CD4-positive, alpha-beta T cell treated with Interferon alpha-2 for 1 hour (primary cell): ENCODE data around the gene DGKZ.

Experiments
- DNase-seq, 2 donors: peaks; one replicate each; pipeline ENCODE4 v3.0.0-alpha.2; 2020 to 2022

DGKZ gene

GRCh38 chr11:46381819-46382645 lies 34.8 kb downstream of the DGKZ start:
- DNase-seq = no peak

GRCh38 chr11:46382646-46383403 lies 35.6 kb downstream of the DGKZ start:
- DNase-seq = no peak

GRCh38 chr11:46383404-46383758 lies 36.1 kb downstream of the DGKZ start:
- no peak for DNase-seq

GRCh38 chr11:46383974-46384701 lies 36.9 kb downstream of the DGKZ start:
- no peak for DNase-seq

GRCh38 chr11:46385169-46386004 lies 38.1 kb downstream of the DGKZ start:
- DNase-seq = no peak

GRCh38 chr11:46386005-46386578 lies 38.8 kb downstream of the DGKZ start:
- no peak for DNase-seq

- DNase-seq = no peak
Observed at GRCh38 chr11:46386674-46387073, 39.4 kb downstream of the DGKZ start.

- no peak for DNase-seq
Observed at GRCh38 chr11:46387456-46387855, 40.2 kb downstream of the DGKZ start.

GRCh38 chr11:46387919-46388618 lies 40.8 kb downstream of the DGKZ start:
- no peak for DNase-seq

GRCh38 chr11:46388619-46389449 lies 41.6 kb downstream of the DGKZ start:
- no peak for DNase-seq

GRCh38 chr11:46389450-46390330 lies 42.4 kb downstream of the DGKZ start:
- peak in 1 of 2 donors; percentile 17 for DNase-seq

GRCh38 chr11:46390331-46391171 lies 43.3 kb downstream of the DGKZ start:
- DNase-seq = no peak

- no peak for DNase-seq
Observed at GRCh38 chr11:46391186-46391577, 43.9 kb downstream of the DGKZ start.

GRCh38 chr11:46391578-46392420 lies 44.5 kb downstream of the DGKZ start, which contains the start of gene CHRM4:
CHRM4 (minus strand) TSS chr11:46391776; CDS start chr11:46386557, 5,219 bp downstream.
- DNase-seq = no peak

- peak; percentile 69 to 81 for DNase-seq
Observed at GRCh38 chr11:46392421-46393230, 45.4 kb downstream of the DGKZ start.

- no peak for DNase-seq
Observed at GRCh38 chr11:46393231-46393616, 46.0 kb downstream of the DGKZ start.

GRCh38 chr11:46393759-46394158 lies 46.5 kb downstream of the DGKZ start:
- DNase-seq = no peak
